ENCODE measurements around the gene GCNA.

The GCNA gene

GRCh38 chrX:71622032-71622575 is 43.9 kb downstream of the GCNA start:
- no peak for TF ChIP-seq CTCF (IDR thresholded peaks at IDR 0.05; ENCODE audit: low read depth, low read length)
- no peak overlapping the region for H3K4me3 ChIP-seq (ENCODE audit: low read depth, low read length)

GRCh38 chrX:71622576-71623450 is 44.6 kb downstream of the GCNA start:
- peak; percentile 8; the same call in 1 of the 2 replicates for TF ChIP-seq CTCF (IDR thresholded peaks at IDR 0.05; ENCODE audit: low read depth, low read length)

GRCh38 chrX:71623714-71624113 is 45.5 kb downstream of the GCNA start:
- no peak overlapping the region for H3K4me3 ChIP-seq (ENCODE audit: low read depth, low read length)
- no peak for TF ChIP-seq CTCF (IDR thresholded peaks at IDR 0.05; ENCODE audit: low read depth, low read length)

More at GRCh38 chrX:71622576-71623450, 44.6 kb downstream of the GCNA start:
- H3K4me3 ChIP-seq (ENCODE audit: low read depth, low read length), result no peak overlapping the region

- no peak for TF ChIP-seq CTCF (IDR thresholded peaks at IDR 0.05; ENCODE audit: low read depth, low read length)
- H3K4me3 ChIP-seq (ENCODE audit: low read depth, low read length), result no peak overlapping the region
Measured at GRCh38 chrX:71625471-71625870, 47.2 kb downstream of the GCNA start.

GRCh38 chrX:71626576-71626975 is 48.3 kb downstream of the GCNA start:
- TF ChIP-seq CTCF (IDR thresholded peaks at IDR 0.05; ENCODE audit: low read depth, low read length), result no peak
- H3K4me3 ChIP-seq (ENCODE audit: low read depth, low read length), result no peak overlapping the region

- no peak for TF ChIP-seq CTCF (IDR thresholded peaks at IDR 0.05; ENCODE audit: low read depth, low read length)
Measured at GRCh38 chrX:71627588-71628404, 49.6 kb downstream of the GCNA start.

More at GRCh38 chrX:71627588-71628404, 49.6 kb downstream of the GCNA start:
- H3K4me3 ChIP-seq (ENCODE audit: low read depth, low read length), result no peak overlapping the region
